PC-9 (cell line): ENCODE data around the gene CHRNE. TPM values are rescaled to one million over a fixed set of nuclear protein-coding genes. Genes with fewer than 3 reads are reported as not detected.

Source experiments
- BruUV-seq: library from RNA; stranded (reverse); fragments of 400-500 nt; replicated peaks from 2 replicates; lab custom pipeline; 2021; lab: Mats Ljungman, UMichigan
- CTCF ChIA-PET: fragments of 300-600 bp; sonication (Branson Sonifier 250); formaldehyde crosslinking; loops from one replicate; lab custom pipeline; 2022; ENCODE audit warnings: antibody characterized with exemption; lab: Charles Lee
- POLR2A ChIA-PET: fragments of 300-600 bp; sonication (Branson Sonifier 250); formaldehyde crosslinking; loops from one replicate; lab custom pipeline; 2022; ENCODE audit warnings: antibody characterized with exemption; ENCODE audit not compliant: unreplicated experiment; lab: Charles Lee
- DNase-seq, 2 experiments: peaks; one replicate each; pipeline versions ENCODE4 v3.0.0 to v3.0.0-alpha.2; 2015 to 2022; ENCODE audit warnings: mixed read lengths in 1 of 2
- H2AFZ ChIP-seq: fragments of 200-600 bp; sonication (generic); 2 replicates; pipeline ENCODE4 v1.8.1; 2017; ENCODE audit warnings: antibody characterized with exemption
- H3F3A ChIP-seq: fragments of 200-600 bp; sonication (generic); 2 replicates; pipeline ENCODE4 v1.8.1; 2017; ENCODE audit warnings: antibody characterized with exemption, mild to moderate bottlenecking, low read depth; ENCODE audit not compliant: insufficient read depth
- H3K27ac ChIP-seq: fragments of 200-600 bp; sonication (generic); 2 replicates; pipeline ENCODE4 v1.6.1; 2016; ENCODE audit warnings: mixed run types
- H3K27me3 ChIP-seq: fragments of 200-600 bp; sonication (generic); 2 replicates; pipeline ENCODE4 v1.6.1; 2016; ENCODE audit warnings: low read depth, mixed run types; ENCODE audit not compliant: insufficient read depth
- H3K36me3 ChIP-seq: fragments of 200-600 bp; sonication (generic); 2 replicates; pipeline ENCODE4 v1.6.1; 2016; ENCODE audit warnings: low read depth, mixed run types
- H3K4me1 ChIP-seq: fragments of 200-600 bp; sonication (generic); replicated peaks from 2 replicates; pipeline ENCODE4 v1.6.1; 2016; ENCODE audit warnings: mixed run types; ENCODE audit not compliant: insufficient read depth
- H3K4me2 ChIP-seq: fragments of 200-600 bp; sonication (generic); 2 replicates; pipeline ENCODE4 v1.6.1; 2017; ENCODE audit warnings: mixed run types
- H3K4me3 ChIP-seq: fragments of 200-600 bp; sonication (generic); 2 replicates; pipeline ENCODE4 v1.6.1; 2016; ENCODE audit warnings: mixed run types
- H3K79me2 ChIP-seq: fragments of 200-600 bp; sonication (generic); 2 replicates; pipeline ENCODE4 v1.6.1; 2017; ENCODE audit warnings: low read depth, mixed run types
- H3K9me2 ChIP-seq: fragments of 200-600 bp; sonication (generic); 2 replicates; pipeline ENCODE4 v1.8.1; 2017; ENCODE audit warnings: mild to moderate bottlenecking; ENCODE audit not compliant: insufficient read depth
- H3K9me3 ChIP-seq: fragments of 200-600 bp; sonication (generic); 2 replicates; pipeline ENCODE4 v1.8.1; 2016; ENCODE audit warnings: low read depth; ENCODE audit not compliant: insufficient read depth
- H4K20me1 ChIP-seq: fragments of 200-600 bp; sonication (generic); 2 replicates; pipeline ENCODE4 v1.8.1; 2017; ENCODE audit not compliant: insufficient read depth
- CTCF ChIP-seq: fragments of 200-600 bp; sonication (generic); conservative IDR thresholded peaks from 2 replicates; pipeline ENCODE4 v1.6.1; 2017; ENCODE audit warnings: mixed run types, antibody characterized with exemption, mild to moderate bottlenecking, moderate library complexity
- EZH2 ChIP-seq: fragments of 200-600 bp; sonication (generic); IDR thresholded peaks from 2 replicates; pipeline ENCODE4 v1.8.0; 2017; ENCODE audit warnings: antibody characterized with exemption, low read depth
- intact Hi-C: fragments of 100-400 bp; cut with micrococcal nuclease; formaldehyde crosslinking; loops from one replicate; pipeline ENCODE4 v1.10.0; 2022; ENCODE audit not compliant: unreplicated experiment
- total RNA-seq: library from RNA; stranded (reverse); gene quantifications from 2 replicates; pipeline ENCODE4 v1.2.3, GENCODE V29; 2021

Gene CHRNE
- total RNA-seq, 1 experiment from 2014 or later = 0.24 TPM

- H3K4me1 ChIP-seq = peaks cover 40% of the 10 kb centered on the region
- peak overlapping the region; percentile 84 for H3K4me2 ChIP-seq
- peaks cover 34% of the 10 kb centered on the region for H3K36me3 ChIP-seq
- no peaks in the 10 kb centered on the region for H3K27me3 ChIP-seq
- H3K79me2 ChIP-seq = peaks cover 76% of the 10 kb centered on the region
- peaks cover 92% of the 10 kb centered on the region for H3F3A ChIP-seq
- no peaks in the 10 kb centered on the region for H3K9me2 ChIP-seq
- TSS peak; percentile 62 for BruUV-seq
- H3K9me3 ChIP-seq = no peaks in the 10 kb centered on the region
- DNase-seq = no peak
- ChIA-PET POLR2A (interaction anchor here (0.6 to 3.0 kb wide), 3 partner anchors 21 to 1138 kb away, joined by 4 to 42 read pairs (median 5); partner anchors contain the start of gene SPAG7), CTCF (interaction anchor here (0.6 kb wide), 1 partner anchor 86 kb away, joined by 8 read pairs; no protein-coding TSS in a partner anchor)
- intact Hi-C loops = loop anchor here (10.0 kb wide), 1 partner anchor 112 kb away; the partner anchor contains the start of gene MINK1
- H3K27ac ChIP-seq = peak overlapping the region; percentile 99
- H3K4me3 ChIP-seq = peak overlapping the region; percentile 99
- TF ChIP-seq EZH2 (no peak), CTCF (no peak)
- no peak overlapping the region for H2AFZ ChIP-seq
- peaks cover 39% of the 10 kb centered on the region for H4K20me1 ChIP-seq
Observed at GRCh38 chr17:4946312-4946976, 43.5 kb upstream of the CHRNE start.

- Histone ChIP-seq H3K9me2 (no peaks in the 10 kb centered on the region), H3K9me3 (no peaks in the 10 kb centered on the region), H3K4me1 (peaks cover 39% of the 10 kb centered on the region), H3K79me2 (peaks cover 78% of the 10 kb centered on the region), H3K27me3 (no peaks in the 10 kb centered on the region), H3K4me2 (peak overlapping the region; percentile 84), H3K27ac (peak overlapping the region; percentile 99), H3F3A (peaks cover 92% of the 10 kb centered on the region), H2AFZ (no peak overlapping the region), H3K36me3 (peaks cover 34% of the 10 kb centered on the region), H4K20me1 (peaks cover 39% of the 10 kb centered on the region), H3K4me3 (peak overlapping the region; percentile 99)
- ChIA-PET CTCF (interaction anchor here (0.6 kb wide), 1 partner anchor 86 kb away, joined by 8 read pairs; no protein-coding TSS in a partner anchor), POLR2A (interaction anchor here (0.6 to 1.6 kb wide), 3 partner anchors 21 to 1138 kb away, joined by 4 to 7 read pairs (median 5); partner anchors contain the start of gene SPAG7)
- no peak for DNase-seq
- intact Hi-C loops = loop anchor here (1.0 to 10.0 kb wide), 2 partner anchors 21 to 111 kb away; partner anchors contain the start of genes MINK1 and SPAG7
- no TSS peak for BruUV-seq
- no peak for TF ChIP-seq CTCF
- no peak for TF ChIP-seq EZH2
Observed at GRCh38 chr17:4945944-4946280, 43.0 kb upstream of the CHRNE start.

GRCh38 chr17:4945176-4945943 lies 42.5 kb upstream of the CHRNE start:
- ChIA-PET POLR2A (interaction anchor here (0.5 to 1.6 kb wide), 4 partner anchors 8 to 82 kb away, joined by 3 to 8 read pairs (median 5); partner anchors contain the start of gene SPAG7), CTCF (interaction anchor here (0.7 kb wide), 2 partner anchors 305 to 613 kb away, joined by 3 read pairs; no protein-coding TSS in a partner anchor)
- H3K79me2 ChIP-seq = peaks cover 78% of the 10 kb centered on the region
- peaks cover 33% of the 10 kb centered on the region for H3K4me1 ChIP-seq
- H3K36me3 ChIP-seq = peaks cover 34% of the 10 kb centered on the region
- H3K9me3 ChIP-seq = no peaks in the 10 kb centered on the region
- H3K27me3 ChIP-seq = no peaks in the 10 kb centered on the region
- peak overlapping the region; percentile 99 for H3K27ac ChIP-seq
- BruUV-seq = no TSS peak
- H4K20me1 ChIP-seq = peaks cover 39% of the 10 kb centered on the region
- peaks cover 91% of the 10 kb centered on the region for H3F3A ChIP-seq
- intact Hi-C loops = loop anchor here (1.0 to 10.0 kb wide), 2 partner anchors 22 to 111 kb away; partner anchors contain the start of genes MINK1 and SPAG7
- peak overlapping the region; percentile 84 for H3K4me2 ChIP-seq
- no peak overlapping the region for H2AFZ ChIP-seq
- DNase-seq = peak; percentile 90 to 93
- no peak for TF ChIP-seq EZH2
- no peak for TF ChIP-seq CTCF
- H3K9me2 ChIP-seq = no peaks in the 10 kb centered on the region
- peak overlapping the region; percentile 99; the same call in 1 of the 2 replicates for H3K4me3 ChIP-seq
